DOHH2 (cell line): ENCODE measurements around the gene TAGLN3.

ENCODE experiments used
- EZH2phosphoT487 ChIP-seq: fragments of 200-600 bp; sonication (generic); IDR thresholded peaks from 2 replicates; pipeline ENCODE4 v1.6.1; 2017; ENCODE audit warnings: borderline replicate concordance, mild to moderate bottlenecking, antibody characterized with exemption, low read length, moderate library complexity, mixed read lengths
- TF ChIP-seq, protein P1 (sequence below): fragments of 200-600 bp; sonication (generic); IDR thresholded peaks from one replicate; pipeline ENCODE4 v1.5.1; 2014; ENCODE audit warnings: antibody characterized with exemption, mild to moderate bottlenecking, low read depth, low read length; ENCODE audit not compliant: poor library complexity, severe bottlenecking

DNA sequence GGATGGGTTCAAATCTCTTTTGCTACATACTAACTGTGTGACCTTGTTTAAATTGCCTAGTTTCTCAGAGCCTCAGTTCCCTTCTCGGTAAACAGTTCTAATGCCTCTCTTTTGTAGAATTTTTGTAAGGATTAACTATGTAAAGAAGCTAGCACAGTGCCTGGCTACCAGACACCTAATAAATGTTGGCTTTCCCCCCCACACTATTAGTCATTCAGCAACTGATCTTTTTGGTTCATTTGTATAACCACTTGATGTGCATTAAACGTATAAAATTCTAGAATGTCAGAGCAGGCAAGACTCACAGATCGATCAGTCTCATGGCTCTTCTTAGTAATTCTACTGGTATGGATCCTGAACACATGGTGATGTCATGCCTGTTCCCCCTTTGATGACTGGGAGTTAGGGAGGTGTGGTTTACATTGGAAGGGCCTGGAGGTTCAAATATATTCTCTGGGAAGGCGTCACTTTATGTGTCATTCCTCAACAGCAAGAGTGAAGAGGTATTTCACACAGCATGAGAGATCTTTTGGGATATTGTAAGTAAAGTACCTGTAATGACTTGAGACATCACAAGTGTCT, 6.5 kb downstream of the TAGLN3 start:
- TF ChIP-seq, protein P1, sequence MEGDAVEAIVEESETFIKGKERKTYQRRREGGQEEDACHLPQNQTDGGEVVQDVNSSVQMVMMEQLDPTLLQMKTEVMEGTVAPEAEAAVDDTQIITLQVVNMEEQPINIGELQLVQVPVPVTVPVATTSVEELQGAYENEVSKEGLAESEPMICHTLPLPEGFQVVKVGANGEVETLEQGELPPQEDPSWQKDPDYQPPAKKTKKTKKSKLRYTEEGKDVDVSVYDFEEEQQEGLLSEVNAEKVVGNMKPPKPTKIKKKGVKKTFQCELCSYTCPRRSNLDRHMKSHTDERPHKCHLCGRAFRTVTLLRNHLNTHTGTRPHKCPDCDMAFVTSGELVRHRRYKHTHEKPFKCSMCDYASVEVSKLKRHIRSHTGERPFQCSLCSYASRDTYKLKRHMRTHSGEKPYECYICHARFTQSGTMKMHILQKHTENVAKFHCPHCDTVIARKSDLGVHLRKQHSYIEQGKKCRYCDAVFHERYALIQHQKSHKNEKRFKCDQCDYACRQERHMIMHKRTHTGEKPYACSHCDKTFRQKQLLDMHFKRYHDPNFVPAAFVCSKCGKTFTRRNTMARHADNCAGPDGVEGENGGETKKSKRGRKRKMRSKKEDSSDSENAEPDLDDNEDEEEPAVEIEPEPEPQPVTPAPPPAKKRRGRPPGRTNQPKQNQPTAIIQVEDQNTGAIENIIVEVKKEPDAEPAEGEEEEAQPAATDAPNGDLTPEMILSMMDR, result no peak
- no peak for TF ChIP-seq EZH2phosphoT487
